Heart left ventricle (tissue), 16 donors: ENCODE measurements around the gene DNAL1. TPM values are rescaled to one million over a fixed set of nuclear protein-coding genes. Genes with fewer than 3 reads are reported as not detected.
A peak's percentile ranks its signal among the peaks of the same experiment; 100 is the strongest.

ENCODE experiments used
- ATAC-seq, 4 donors: fragments of 200-7000 bp; cut with Tn5 transposase; one replicate each; pipeline ENCODE4 v1.9.1; 2020 to 2022; ENCODE audit warnings: moderate library complexity in 4 of 4, mild to moderate bottlenecking in 3 of 4, moderate number of reproducible peaks in 1 of 4
- DNase-seq, 5 donors: peaks; one replicate each; pipeline ENCODE4 v3.0.0-alpha.2; 2020
- H3K27ac ChIP-seq, 12 donors: fragments of 200-600 bp; sonication (generic) in 4 of 12; one replicate each; pipeline versions ENCODE4 v1.5.0 to v1.8.0; 2016 to 2022; ENCODE audit warnings: mild to moderate bottlenecking in 2 of 12
- H3K27me3 ChIP-seq, 9 donors: fragments of 200-600 bp; sonication (generic) in 2 of 9; one replicate each; pipeline versions ENCODE4 v1.5.1 to v1.8.0; 2016 to 2022; ENCODE audit warnings: mild to moderate bottlenecking in 3 of 9
- H3K36me3 ChIP-seq, 9 donors: fragments of 200-600 bp; sonication (generic) in 2 of 9; one replicate each; pipeline versions ENCODE4 v1.5.0 to v1.8.0; 2018 to 2022; ENCODE audit warnings: mild to moderate bottlenecking in 2 of 9
- H3K4me1 ChIP-seq, 12 donors: fragments of 200-600 bp; sonication (generic) in 4 of 12; one replicate each; pipeline versions ENCODE4 v1.5.0 to v1.8.0; 2016 to 2022; ENCODE audit warnings: mild to moderate bottlenecking in 3 of 12
- H3K4me3 ChIP-seq, 12 donors: fragments of 200-600 bp; sonication (generic) in 4 of 12; one replicate each; pipeline versions ENCODE4 v1.5.0 to v1.8.0; 2017 to 2022; ENCODE audit warnings: mild to moderate bottlenecking in 9 of 12, moderate library complexity in 4 of 12
- H3K9me3 ChIP-seq, 12 donors: fragments of 200-600 bp; sonication (generic) in 4 of 12; one replicate each; pipeline versions ENCODE4 v1.5.0 to v1.8.0; 2016 to 2022; ENCODE audit warnings: mild to moderate bottlenecking in 1 of 12
- POLR2A ChIP-seq, 2 donors: fragments of 450-650 bp; IDR thresholded peaks; one replicate each; pipeline ENCODE4 v1.6.1; 2017; ENCODE audit warnings: antibody characterized with exemption in 2 of 2, mild to moderate bottlenecking in 2 of 2, moderate library complexity in 2 of 2
- WGBS, 4 donors: extraction: QIAGEN DNeasy Blood & Tissue Kit in 2 of 4; methylation state at CpG; one replicate each; pipeline versions ENCODE4 v1.1.5 to v1.1.7; 2013 to 2018; 5-methylcytosine and 5-hydroxymethylcytosine counted together
- intact Hi-C, 10 donors: fragments of 100-400 bp; cut with DNase I; formaldehyde crosslinking; loops; one replicate each; pipeline versions ENCODE4 v1.11.1 to v1.14.2; 2022
- polyA plus RNA-seq, 2 donors: library from polyadenylated mRNA; stranded (reverse); fragments of 200-250 nt; gene quantifications; one replicate each; pipeline ENCODE4 v1.2.3, GENCODE V29; 2013
- total RNA-seq, 9 donors: library from RNA; depleted of rRNA in 2 of 9; stranded (reverse); fragments of >200 nt in 2 of 9; fragmentation: NEBNext Ultra II Directional in 3 of 9; extraction: Animal tissue kit (Norgen Biotek cat#: 25700) in 3 of 9; gene quantifications; one replicate each; pipeline versions ENCODE4 v1.1.0 to v1.2.4, GENCODE V29; 2016 to 2023
- TF ChIP-seq, protein P1 (sequence below), 12 donors: fragments of 200-600 bp; sonication (generic) in 4 of 12; IDR thresholded peaks; one replicate each; pipeline versions ENCODE4 v1.5.0 to v1.8.0; 2018 to 2022; ENCODE audit warnings: antibody characterized with exemption in 12 of 12, mild to moderate bottlenecking in 5 of 12
- donor health status: ischemic (EF 13 %, LVEDD 7.1; RV severe dilation, severe dysfunction).
- donor health status: healthy with polysubstance abuse.
- donor health status: DM: no; HTN: yes; CAD: no.
- donor health status: DM: no; HTN: no; CAD: no.
- donor health status: ischemic (EF 25% LVEDD 6.9; RV normal size, moderate dysfunction).
- donor health status: ischemic (EF 25% LVEDD 5.7; RV mildly dilated, moderate dysfunction).
- donor health status: healthy.
- donor health status: DM: yes; HTN: yes; CAD: no.
- donor health status: ischemic (EF 35%, LVEDD 5.7; RV mildly dilated, moderate dysfunction).
- donor health status: nonischemic (EF 11% LVEDD 7.7; RV severe dilation, severe dysfunction).
- donor health status: DM: yes; HTN: yes; CAD: no.
- donor health status: PGD.
- donor health status: ischemic (EF 29% LVEDD 5.4; RV normal size, mild dysfunction).
- donor health status: nonischemic (EF 23%, LVEDD 6.1; RV moderate dilation, normal function).

DNAL1 gene
- total and polyA plus RNA-seq, 11 donors: 5.2 to 24.5 (median 13.3) TPM

- Histone ChIP-seq H3K4me1 (peaks cover 64 to 100% (median 100%) of the 10 kb centered on the region in 12 donors), H3K4me3 (no peak overlapping the region), H3K9me3 (no peaks in the 10 kb centered on the region), H3K36me3 (no peaks in the 10 kb centered on the region), H3K27ac (peak overlapping the region; percentile 25 to 100 (median 94)), H3K27me3 (no peaks in the 10 kb centered on the region)
- ATAC-seq: no peak
- WGBS, 4 donors: 42 to 56% (median 47%) methylated on average over 11 of the region's 11 CpGs
- DNase-seq: no peak
- intact Hi-C loops: loop anchor here in 5 of 10 donors (5.0 kb wide), 1 partner anchor 37 kb away; no protein-coding TSS in a partner anchor
- TF ChIP-seq POLR2A (IDR thresholded peaks at IDR 0.05): no peak
- TF ChIP-seq, protein P1, sequence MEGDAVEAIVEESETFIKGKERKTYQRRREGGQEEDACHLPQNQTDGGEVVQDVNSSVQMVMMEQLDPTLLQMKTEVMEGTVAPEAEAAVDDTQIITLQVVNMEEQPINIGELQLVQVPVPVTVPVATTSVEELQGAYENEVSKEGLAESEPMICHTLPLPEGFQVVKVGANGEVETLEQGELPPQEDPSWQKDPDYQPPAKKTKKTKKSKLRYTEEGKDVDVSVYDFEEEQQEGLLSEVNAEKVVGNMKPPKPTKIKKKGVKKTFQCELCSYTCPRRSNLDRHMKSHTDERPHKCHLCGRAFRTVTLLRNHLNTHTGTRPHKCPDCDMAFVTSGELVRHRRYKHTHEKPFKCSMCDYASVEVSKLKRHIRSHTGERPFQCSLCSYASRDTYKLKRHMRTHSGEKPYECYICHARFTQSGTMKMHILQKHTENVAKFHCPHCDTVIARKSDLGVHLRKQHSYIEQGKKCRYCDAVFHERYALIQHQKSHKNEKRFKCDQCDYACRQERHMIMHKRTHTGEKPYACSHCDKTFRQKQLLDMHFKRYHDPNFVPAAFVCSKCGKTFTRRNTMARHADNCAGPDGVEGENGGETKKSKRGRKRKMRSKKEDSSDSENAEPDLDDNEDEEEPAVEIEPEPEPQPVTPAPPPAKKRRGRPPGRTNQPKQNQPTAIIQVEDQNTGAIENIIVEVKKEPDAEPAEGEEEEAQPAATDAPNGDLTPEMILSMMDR (IDR thresholded peaks at IDR 0.05): no peak
These were observed 105.1 kb downstream of the DNAL1 start for GRCh38 chr14:73749706-73750530.

- Histone ChIP-seq H3K36me3 (no peaks in the 10 kb centered on the region), H3K4me3 (no peak overlapping the region), H3K9me3 (no peaks in the 10 kb centered on the region), H3K27ac (peak overlapping the region in 11 of 12 donors; percentile 84 to 100 (median 96)), H3K4me1 (peaks cover 64 to 100% (median 100%) of the 10 kb centered on the region in 12 donors), H3K27me3 (no peaks in the 10 kb centered on the region)
- ATAC-seq (no peak), DNase-seq (no peak)
- TF ChIP-seq, protein P1 (IDR thresholded peaks at IDR 0.05): no peak
- no peak for TF ChIP-seq POLR2A (IDR thresholded peaks at IDR 0.05)
- 27 to 44% (median 35%) methylated on average over 3 of the region's 3 CpGs for WGBS, 4 donors
- intact Hi-C loops: loop anchor here in 5 of 10 donors (5.0 kb wide), 1 partner anchor 37 kb away; no protein-coding TSS in a partner anchor
These were observed 105.7 kb downstream of the DNAL1 start for GRCh38 chr14:73750531-73750901.

GRCh38 chr14:73751157-73751691 lies 106.4 kb downstream of the DNAL1 start:
- no peak for TF ChIP-seq POLR2A (IDR thresholded peaks at IDR 0.05)
- TF ChIP-seq, protein P1 (IDR thresholded peaks at IDR 0.05): no peak
- intact Hi-C loops: loop anchor here in 5 of 10 donors (5.0 kb wide), 1 partner anchor 36 kb away; no protein-coding TSS in a partner anchor
- Histone ChIP-seq H3K36me3 (no peaks in the 10 kb centered on the region), H3K27ac (peak overlapping the region in 11 of 12 donors; percentile 84 to 100 (median 96)), H3K4me3 (no peak overlapping the region), H3K4me1 (peaks cover 64 to 100% (median 100%) of the 10 kb centered on the region in 12 donors), H3K27me3 (no peaks in the 10 kb centered on the region), H3K9me3 (no peaks in the 10 kb centered on the region)
- peak in 1 of 5 donors; percentile 26 for DNase-seq
- WGBS, 4 donors: 36 to 52% (median 44%) methylated on average over 7 of the region's 7 CpGs
- ATAC-seq: no peak
